Measurements from ENCODE around the gene RPS29. TPM values are rescaled to one million over a fixed set of nuclear protein-coding genes. Genes with fewer than 3 reads are reported as not detected.
"Not testable (repeated sequence)": the region's sequence is repeated elsewhere in the genome, so short reads cannot be mapped to it uniquely, and the experiment has no call there.

RPS29 gene
- total RNA-seq = 1,000 to 10,000 TPM in 1 of 2 donors, 100 to 1,000 TPM in 1; 518 to 1,286 TPM

DNA sequence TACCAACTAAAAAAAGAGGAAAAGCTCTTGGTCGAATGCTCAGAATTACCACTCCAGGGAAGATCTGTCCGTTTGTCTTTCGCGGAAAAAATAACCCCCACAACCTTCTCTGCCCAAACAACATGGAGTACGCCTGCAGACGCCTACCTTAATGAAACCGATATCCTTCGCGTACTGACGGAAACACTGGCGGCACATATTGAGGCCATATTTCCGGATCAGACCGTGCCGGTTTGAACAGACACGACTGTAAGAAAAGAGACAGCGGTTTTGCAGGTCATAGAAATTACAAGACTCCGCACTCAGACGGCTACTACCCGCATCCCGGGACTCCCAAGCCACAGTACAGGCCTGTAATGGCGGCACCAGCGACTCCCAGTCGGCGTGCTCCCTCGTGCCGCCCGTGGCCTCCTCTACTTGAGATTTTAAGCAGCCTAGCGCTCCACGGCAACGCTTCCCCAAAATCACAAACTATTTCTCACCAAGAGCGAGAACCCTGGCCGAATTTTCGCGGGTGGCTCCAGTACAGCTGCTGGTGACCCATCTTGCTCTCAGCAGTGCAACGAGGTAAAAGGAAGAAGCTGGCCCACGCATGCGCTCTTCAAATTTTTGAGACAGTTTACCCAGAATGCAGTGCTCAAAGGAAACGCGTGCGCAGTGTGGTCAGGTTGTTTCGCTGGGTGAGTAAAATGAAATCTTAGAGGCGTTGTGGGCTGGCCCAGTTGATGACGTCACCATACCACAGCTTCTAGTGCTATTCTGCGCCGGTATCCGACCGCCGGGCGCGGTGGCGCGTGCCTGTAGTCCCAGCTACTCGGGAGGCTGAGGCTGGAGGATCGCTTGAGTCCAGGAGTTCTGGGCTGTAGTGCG is at the start of gene RPS29:
RPS29 (minus strand) TSS at position 578 of the 870 bp plus-strand sequence; CDS start at position 544, 34 bp downstream.
- H3K27me3 Mint-ChIP-seq = no peaks in the 10 kb centered on the region
- H3K36me3 Mint-ChIP-seq = peaks cover 31% of the 10 kb centered on the region
- H3K4me1 Mint-ChIP-seq (ENCODE audit: low read depth in 2 of 2) = peaks cover 42 to 50% of the 10 kb centered on the region in 2 donors

DNA sequence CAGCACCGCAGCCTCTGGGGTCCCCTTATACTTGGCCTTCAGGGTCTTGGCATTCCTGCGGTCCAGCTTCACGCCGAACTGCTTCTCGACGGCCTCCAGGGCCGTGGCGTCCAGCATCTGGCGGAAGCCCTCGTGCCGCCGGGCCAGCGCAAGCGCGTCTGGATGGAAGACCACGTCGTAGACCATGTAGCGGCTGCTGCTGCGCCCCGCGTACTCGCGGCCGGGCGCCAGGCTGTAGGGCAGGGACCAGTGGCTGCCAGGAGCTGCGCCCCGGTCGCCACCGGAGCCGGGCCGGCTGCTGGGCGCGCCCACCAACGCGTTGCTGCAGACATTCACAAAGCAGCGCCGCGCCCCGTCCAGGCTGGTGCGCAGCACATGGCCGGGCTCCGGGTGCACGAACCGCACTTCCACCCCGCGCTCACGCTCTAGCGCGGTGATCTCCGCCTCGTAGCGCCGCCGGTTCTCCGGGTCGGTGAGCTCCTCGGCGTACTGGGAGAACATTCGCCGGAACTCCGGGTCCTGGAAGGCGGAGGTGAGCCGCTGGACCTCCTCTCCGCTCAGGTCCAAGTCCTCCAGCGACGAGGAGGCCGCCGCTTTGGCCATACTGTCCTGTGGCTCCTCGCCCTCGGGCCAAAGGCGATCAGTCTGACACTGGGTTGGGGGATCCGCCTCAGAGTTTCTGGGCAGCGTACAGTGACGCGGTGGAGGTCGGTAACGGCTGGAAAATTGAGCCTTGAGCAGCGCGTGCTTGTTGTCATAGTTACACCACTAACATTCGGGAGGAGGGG is 48.6 kb upstream of the RPS29 start, which contains the start of gene DNAAF2:
DNAAF2 (minus strand) TSS at position 698 of the 788 bp plus-strand sequence; CDS start at position 603, 95 bp downstream.
- H3K4me1 Mint-ChIP-seq (ENCODE audit: low read depth in 2 of 2) = peaks cover 26 to 50% of the 10 kb centered on the region in 2 donors
- H3K9me3 Mint-ChIP-seq = no peaks in the 10 kb centered on the region
- peak; percentile 62 for ATAC-seq

More for the DNA sequence above, at the start of gene RPS29:
- Mint-ChIP-seq H3K9me3 (no peaks in the 10 kb centered on the region), H3K27ac (peak within 1 kb of the TSS; percentile 98 to 99), H3K4me3 (peak within 1 kb of the TSS; percentile 92)
- DNase-seq (ENCODE audit: low spot score) (peak; percentile 97), ATAC-seq (peak; percentile 93 to 96)

DNA sequence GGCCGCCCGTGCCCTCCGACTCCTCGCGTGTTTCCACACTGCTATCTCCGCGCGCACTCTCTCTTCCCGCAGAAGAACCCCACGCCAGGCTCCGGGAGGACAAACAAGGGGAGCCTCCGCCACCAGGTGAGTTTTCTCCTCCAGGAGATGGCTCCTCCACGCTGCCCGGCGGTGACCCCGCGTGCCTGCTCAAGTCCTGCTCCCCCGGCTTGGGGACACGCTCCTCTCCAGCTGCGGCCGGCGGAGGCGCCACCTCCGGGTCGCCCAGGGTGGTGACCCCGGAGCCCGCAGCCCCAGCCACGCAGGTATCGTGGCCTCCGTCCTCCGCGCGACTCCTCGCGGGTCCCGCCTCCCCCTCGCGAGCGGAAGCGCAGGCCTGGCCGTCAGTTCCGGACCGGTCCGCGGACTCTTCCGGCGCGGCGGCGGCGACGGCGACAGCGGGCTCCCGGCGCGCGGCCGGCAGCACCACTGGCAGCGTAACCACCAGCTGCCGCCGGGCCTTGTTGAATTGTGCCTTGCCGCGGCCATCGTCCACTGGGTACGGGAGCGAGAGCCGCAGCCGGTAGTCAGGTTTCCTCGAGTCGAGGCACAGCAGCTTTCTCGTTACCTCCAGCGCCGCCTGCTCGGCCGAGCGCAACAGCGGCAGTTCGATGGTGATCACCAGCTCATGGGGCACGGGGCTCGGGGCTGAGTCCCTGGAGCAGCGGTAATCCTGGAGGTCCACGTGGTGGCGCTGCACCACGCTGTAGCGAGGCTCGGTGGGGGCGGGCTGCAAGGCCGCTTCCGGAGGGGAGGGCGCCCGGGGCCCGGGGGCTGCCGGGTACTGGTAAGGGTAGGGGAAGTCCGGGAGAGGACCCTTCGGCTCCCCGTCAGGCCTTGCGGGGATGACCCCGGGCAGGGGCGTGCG is 47.7 kb upstream of the RPS29 start:
- peaks cover 25 to 46% of the 10 kb centered on the region in 2 donors for H3K4me1 Mint-ChIP-seq (ENCODE audit: low read depth in 2 of 2)
- H3K9me3 Mint-ChIP-seq = no peaks in the 10 kb centered on the region
- no peaks in the 10 kb centered on the region for H3K27me3 Mint-ChIP-seq
- DNase-seq (ENCODE audit: low spot score) (peak; percentile 96), ATAC-seq (peak; percentile 93 to 95)
- peak overlapping the region; percentile 99 for H3K4me3 Mint-ChIP-seq
- peak overlapping the region; percentile 90 to 96 for H3K27ac Mint-ChIP-seq
- peaks cover 21% of the 10 kb centered on the region for H3K36me3 Mint-ChIP-seq

More for the DNA sequence above, 48.6 kb upstream of the RPS29 start, which contains the start of gene DNAAF2:
- H3K36me3 Mint-ChIP-seq = peaks cover 24% of the 10 kb centered on the region
- H3K4me3 Mint-ChIP-seq = peak within 1 kb of the TSS; percentile 99
- H3K27ac Mint-ChIP-seq = peak within 1 kb of the TSS; percentile 90 to 96
- H3K27me3 Mint-ChIP-seq = no peaks in the 10 kb centered on the region
- peak; percentile 68 for DNase-seq (ENCODE audit: low spot score)

DNA sequence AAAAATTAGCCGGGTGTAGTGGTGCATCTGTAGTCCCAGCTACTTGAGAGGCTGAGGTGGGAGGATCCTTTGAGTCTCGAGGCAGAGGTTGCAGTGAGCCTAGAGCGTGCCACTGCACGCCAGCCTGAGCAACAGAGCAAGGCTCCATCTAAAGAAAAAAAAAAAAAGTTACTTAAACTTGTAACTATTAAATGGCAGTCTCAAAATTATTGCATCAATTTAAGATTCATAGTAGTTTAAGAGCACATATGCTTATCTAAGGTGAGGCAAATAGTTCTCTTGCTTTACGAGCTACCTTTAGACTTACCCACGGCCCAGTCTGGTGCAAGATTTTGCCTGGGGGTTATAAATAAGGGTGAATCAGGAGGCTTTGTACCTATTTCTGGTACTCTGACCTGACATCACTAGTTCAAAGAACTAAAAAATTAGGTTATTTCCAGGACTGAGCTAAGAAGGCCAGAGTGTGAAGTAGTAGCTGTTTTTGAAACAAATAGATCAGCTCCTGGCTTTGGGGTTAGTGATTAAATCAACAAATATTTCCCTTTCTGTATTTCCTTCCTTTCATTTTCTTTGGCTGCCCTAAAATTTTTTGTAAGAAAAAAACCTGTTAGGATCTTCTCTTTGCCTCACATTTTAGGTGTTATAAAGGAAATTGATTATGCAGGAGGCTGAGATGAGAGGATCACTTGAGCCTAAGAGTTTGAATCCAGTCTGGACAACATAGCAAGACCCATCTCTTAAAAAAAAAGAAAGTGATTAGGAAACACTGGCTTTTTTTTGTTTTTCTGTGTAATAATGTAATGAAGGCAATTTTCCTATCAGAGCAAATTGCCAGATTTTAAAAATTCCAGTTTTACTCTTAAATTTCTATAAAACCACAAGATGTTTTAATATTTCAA is 38.0 kb upstream of the RPS29 start:
- Mint-ChIP-seq H3K36me3 (peaks cover 15% of the 10 kb centered on the region), H3K27ac (peak overlapping the region; percentile 68 to 100), H3K9me3 (no peaks in the 10 kb centered on the region), H3K4me1 (ENCODE audit: low read depth in 2 of 2) (peaks cover 22 to 32% of the 10 kb centered on the region in 2 donors), H3K4me3 (peak overlapping the region; percentile 91), H3K27me3 (no peaks in the 10 kb centered on the region)
- ATAC-seq = no peak
- DNase-seq (ENCODE audit: low spot score) = no peak

DNA sequence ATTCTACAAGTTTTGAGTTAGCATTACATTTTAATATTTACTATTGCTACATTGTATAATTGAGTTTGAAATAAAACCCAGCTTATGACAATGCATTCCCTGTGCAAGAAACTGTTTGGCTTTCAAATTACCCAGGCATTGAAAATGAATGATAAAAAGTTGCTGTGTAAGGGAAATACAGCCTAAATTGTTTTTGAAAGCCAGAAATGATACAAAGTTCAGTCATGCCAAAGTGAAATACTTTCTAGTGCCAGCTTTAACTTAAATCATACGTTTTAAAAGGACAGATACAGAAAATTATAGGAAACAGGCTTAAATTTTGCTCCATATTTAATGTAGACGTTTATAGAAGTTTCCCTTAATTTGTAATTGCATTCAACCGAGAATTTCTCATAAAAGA is 37.2 kb upstream of the RPS29 start:
- Mint-ChIP-seq H3K9me3 (no peaks in the 10 kb centered on the region), H3K27me3 (no peaks in the 10 kb centered on the region), H3K4me3 (peak overlapping the region; percentile 91), H3K27ac (peak overlapping the region; percentile 68 to 100), H3K36me3 (peaks cover 23% of the 10 kb centered on the region), H3K4me1 (ENCODE audit: low read depth in 2 of 2) (peaks cover 27 to 40% of the 10 kb centered on the region in 2 donors)
- no peak for ATAC-seq
- no peak for DNase-seq (ENCODE audit: low spot score)

DNA sequence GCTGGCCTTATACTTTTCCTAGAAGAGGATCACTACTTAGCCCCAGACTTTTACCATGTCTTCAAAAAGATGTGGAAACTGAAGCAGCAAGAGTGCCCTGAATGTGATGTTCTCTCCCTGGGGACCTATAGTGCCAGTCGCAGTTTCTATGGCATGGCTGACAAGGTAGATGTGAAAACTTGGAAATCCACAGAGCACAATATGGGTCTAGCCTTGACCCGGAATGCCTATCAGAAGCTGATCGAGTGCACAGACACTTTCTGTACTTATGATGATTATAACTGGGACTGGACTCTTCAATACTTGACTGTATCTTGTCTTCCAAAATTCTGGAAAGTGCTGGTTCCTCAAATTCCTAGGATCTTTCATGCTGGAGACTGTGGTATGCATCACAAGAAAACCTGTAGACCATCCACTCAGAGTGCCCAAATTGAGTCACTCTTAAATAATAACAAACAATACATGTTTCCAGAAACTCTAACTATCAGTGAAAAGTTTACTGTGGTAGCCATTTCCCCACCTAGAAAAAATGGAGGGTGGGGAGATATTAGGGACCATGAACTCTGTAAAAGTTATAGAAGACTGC is 35.9 kb upstream of the RPS29 start:
- H3K9me3 Mint-ChIP-seq = no peaks in the 10 kb centered on the region
- peaks cover 26% of the 10 kb centered on the region for H3K36me3 Mint-ChIP-seq
- DNase-seq (ENCODE audit: low spot score) (no peak), ATAC-seq (no peak)
- H3K27ac Mint-ChIP-seq = peak overlapping the region; percentile 95 to 100
- H3K4me1 Mint-ChIP-seq (ENCODE audit: low read depth in 2 of 2) = peaks cover 31 to 47% of the 10 kb centered on the region in 2 donors
- H3K27me3 Mint-ChIP-seq = no peaks in the 10 kb centered on the region
- H3K4me3 Mint-ChIP-seq = peak overlapping the region; percentile 91

DNA sequence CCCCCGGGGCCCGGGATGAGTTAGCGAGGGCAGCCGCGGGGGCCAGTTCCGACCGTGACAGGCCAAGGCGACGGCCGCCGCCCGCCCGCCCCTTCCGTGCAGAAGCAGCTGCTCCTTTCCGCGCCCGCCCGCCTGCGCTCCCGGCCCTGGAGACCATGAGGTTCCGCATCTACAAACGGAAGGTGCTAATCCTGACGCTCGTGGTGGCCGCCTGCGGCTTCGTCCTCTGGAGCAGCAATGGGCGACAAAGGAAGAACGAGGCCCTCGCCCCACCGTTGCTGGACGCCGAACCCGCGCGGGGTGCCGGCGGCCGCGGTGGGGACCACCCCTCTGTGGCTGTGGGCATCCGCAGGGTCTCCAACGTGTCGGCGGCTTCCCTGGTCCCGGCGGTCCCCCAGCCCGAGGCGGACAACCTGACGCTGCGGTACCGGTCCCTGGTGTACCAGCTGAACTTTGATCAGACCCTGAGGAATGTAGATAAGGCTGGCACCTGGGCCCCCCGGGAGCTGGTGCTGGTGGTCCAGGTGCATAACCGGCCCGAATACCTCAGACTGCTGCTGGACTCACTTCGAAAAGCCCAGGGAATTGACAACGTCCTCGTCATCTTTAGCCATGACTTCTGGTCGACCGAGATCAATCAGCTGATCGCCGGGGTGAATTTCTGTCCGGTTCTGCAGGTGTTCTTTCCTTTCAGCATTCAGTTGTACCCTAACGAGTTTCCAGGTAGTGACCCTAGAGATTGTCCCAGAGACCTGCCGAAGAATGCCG is 35.1 kb upstream of the RPS29 start:
- Mint-ChIP-seq H3K27ac (peak overlapping the region; percentile 95 to 100), H3K36me3 (peaks cover 23% of the 10 kb centered on the region), H3K4me1 (ENCODE audit: low read depth in 2 of 2) (peaks cover 29 to 45% of the 10 kb centered on the region in 2 donors), H3K9me3 (no peaks in the 10 kb centered on the region), H3K27me3 (no peaks in the 10 kb centered on the region), H3K4me3 (peak overlapping the region; percentile 91)
- DNase-seq (ENCODE audit: low spot score) (peak; percentile 78), ATAC-seq (peak; percentile 52 to 53)

DNA sequence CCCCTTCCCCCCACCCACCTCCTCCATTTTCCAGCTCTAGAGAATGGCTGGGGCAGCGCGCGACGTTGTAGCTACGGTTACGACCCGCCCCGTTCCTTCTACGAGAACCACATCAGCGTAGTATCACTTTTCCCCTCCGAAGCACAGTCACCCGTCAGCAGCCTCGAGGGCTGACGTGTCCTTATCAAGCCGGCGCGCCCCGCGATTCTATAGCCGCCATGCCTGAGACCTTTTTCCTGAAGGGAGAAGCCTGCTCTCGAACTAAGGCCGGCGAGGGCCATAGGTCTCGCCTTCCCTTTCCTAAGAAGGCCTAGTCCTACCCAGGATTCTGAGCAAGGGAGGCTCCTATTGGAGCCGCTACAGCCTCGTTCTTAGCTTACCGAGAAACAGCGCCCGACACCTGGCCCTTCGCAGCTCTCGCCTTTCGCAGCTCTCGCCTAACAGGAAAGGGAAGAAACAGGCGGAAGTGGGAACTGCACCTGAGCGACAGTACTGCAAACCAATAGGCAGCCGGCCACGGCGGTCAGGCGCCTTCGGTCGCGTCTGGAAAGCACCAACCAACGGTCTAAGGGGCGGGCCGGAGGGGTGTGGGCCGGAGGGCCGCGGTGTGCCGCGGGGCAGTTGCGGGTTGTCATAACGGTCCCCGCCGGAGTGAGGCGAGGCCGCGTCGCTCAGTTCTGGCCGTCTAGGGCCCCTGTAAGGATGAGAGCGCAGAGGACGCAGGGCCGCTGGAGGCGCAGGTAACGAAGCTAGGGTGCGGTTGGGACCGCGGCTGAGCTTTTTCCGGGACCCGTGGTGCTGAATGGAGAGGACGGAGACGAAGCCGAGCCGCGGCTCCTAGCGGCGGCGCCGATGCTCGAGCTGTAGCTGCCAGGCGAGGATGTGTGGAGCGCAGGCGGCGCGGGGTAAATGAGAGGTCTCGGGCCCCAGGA is 34.3 kb upstream of the RPS29 start, which contains the start of the genes MGAT2 and RPL36AL:
MGAT2 (plus strand) TSS at position 618 of the 932 bp plus-strand sequence. CDS start 470 bp downstream, outside the sequence.
RPL36AL (minus strand) TSS at position 445 of the 932 bp plus-strand sequence. CDS start 1,522 bp downstream, outside the sequence.
- Mint-ChIP-seq H3K4me3 (peak within 1 kb of the TSS; percentile 91), H3K36me3 (peaks cover 23% of the 10 kb centered on the region)
- peak; percentile 97 to 98 for ATAC-seq

DNA sequence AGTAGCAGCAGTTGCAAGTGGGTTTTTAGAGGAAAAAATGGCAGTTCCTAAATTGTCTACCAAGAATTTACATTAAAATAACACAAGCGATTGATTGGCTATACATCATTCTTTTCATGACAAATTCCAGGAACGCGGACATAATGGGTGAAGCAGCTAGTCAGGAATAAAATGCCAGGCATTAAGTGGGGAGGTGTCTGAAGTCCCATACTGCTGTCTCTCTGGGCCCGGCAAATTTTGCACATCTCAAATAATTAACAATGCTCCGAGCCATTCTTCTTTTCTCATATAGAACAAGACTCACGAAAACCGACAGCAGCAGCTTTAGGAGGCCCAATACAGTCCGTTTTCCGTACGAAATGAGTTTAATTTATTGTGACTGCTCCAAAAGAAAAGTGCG is 33.5 kb upstream of the RPS29 start:
- DNase-seq (ENCODE audit: low spot score) (no peak), ATAC-seq (no peak)
- Mint-ChIP-seq H3K36me3 (peaks cover 23% of the 10 kb centered on the region), H3K9me3 (no peaks in the 10 kb centered on the region), H3K27me3 (no peaks in the 10 kb centered on the region), H3K4me3 (peak overlapping the region; percentile 91), H3K4me1 (ENCODE audit: low read depth in 2 of 2) (peaks cover 29 to 45% of the 10 kb centered on the region in 2 donors), H3K27ac (peak overlapping the region; percentile 95 to 100)

More for the DNA sequence above, 34.3 kb upstream of the RPS29 start, which contains the start of the genes MGAT2 and RPL36AL:
- H3K9me3 Mint-ChIP-seq = no peaks in the 10 kb centered on the region
- peaks cover 29 to 45% of the 10 kb centered on the region in 2 donors for H3K4me1 Mint-ChIP-seq (ENCODE audit: low read depth in 2 of 2)
- peak within 1 kb of the TSS; percentile 95 to 100 for H3K27ac Mint-ChIP-seq
- DNase-seq (ENCODE audit: low spot score) = peak; percentile 99
- no peaks in the 10 kb centered on the region for H3K27me3 Mint-ChIP-seq

DNA sequence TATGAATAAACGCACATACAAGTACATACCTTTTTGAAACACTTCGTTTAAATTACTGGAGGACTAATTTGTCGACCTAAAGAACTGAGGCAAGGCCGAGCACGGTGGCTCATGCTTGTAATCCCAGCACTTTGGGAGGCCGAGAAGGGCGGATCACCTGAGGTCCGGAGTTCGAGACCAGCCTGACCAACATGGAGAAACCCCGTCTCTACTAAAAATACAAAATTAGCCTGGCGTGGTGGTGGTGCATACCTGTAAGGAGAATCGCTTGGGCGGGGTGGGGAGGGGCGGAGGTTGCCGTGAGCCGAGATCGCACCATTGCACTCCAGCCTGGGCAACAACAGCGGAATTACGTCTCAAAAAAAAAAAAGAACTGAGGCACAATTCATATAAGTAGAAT is 33.1 kb upstream of the RPS29 start:
- peak overlapping the region; percentile 91 for H3K4me3 Mint-ChIP-seq
- DNase-seq (ENCODE audit: low spot score); H3K9me3 Mint-ChIP-seq; ATAC-seq; H3K27me3 Mint-ChIP-seq: not testable (repeated sequence)
- peaks cover 23% of the 10 kb centered on the region for H3K36me3 Mint-ChIP-seq
- peak overlapping the region; percentile 95 to 100 for H3K27ac Mint-ChIP-seq
- peaks cover 28 to 41% of the 10 kb centered on the region in 2 donors for H3K4me1 Mint-ChIP-seq (ENCODE audit: low read depth in 2 of 2)

All from natural killer cell treated with Interleukin-12 subunit alpha and Interleukin-12 subunit beta and Interleukin-15 and Interleukin-18, amount 100 ng/mL, for 72 hours (primary cell).